Stimulated activated CD8-positive, alpha-beta memory T cell treated with anti-CD3 and anti-CD28 coated beads, Interleukin-7, amount 100 ng/mL, for 1 hour (primary cell): Measurements from ENCODE around the gene CDKN2B-AS1.

Source experiments
- DNase-seq, 2 donors: peaks; one replicate each; pipeline ENCODE4 v3.0.0-alpha.2; 2020; ENCODE audit warnings: low read depth in 2 of 2

The CDKN2B-AS1 gene

GRCh38 chr9:22117511-22118384 lies 123.2 kb downstream of the CDKN2B-AS1 start:
- DNase-seq = no peak

- DNase-seq = no peak
Measured at GRCh38 chr9:22118810-22119521, 124.4 kb downstream of the CDKN2B-AS1 start.

GRCh38 chr9:22119522-22120158 lies 125.0 kb downstream of the CDKN2B-AS1 start:
- DNase-seq = no peak

- no peak for DNase-seq
Measured at GRCh38 chr9:22120159-22120549, 125.6 kb downstream of the CDKN2B-AS1 start.

GRCh38 chr9:22120595-22120994 lies 126.0 kb downstream of the CDKN2B-AS1 start:
- DNase-seq = no peak

GRCh38 chr9:22124263-22125011 lies 129.8 kb downstream of the CDKN2B-AS1 start:
- no peak for DNase-seq

GRCh38 chr9:22129133-22129532 lies 134.5 kb downstream of the CDKN2B-AS1 start:
- DNase-seq = no peak

GRCh38 chr9:22129633-22130032 lies 135.0 kb downstream of the CDKN2B-AS1 start:
- DNase-seq = no peak

- no peak for DNase-seq
Measured at GRCh38 chr9:22131817-22132216, 137.2 kb downstream of the CDKN2B-AS1 start.

- DNase-seq = no peak
Measured at GRCh38 chr9:22134390-22134789, 139.8 kb downstream of the CDKN2B-AS1 start.

- no peak for DNase-seq
Measured at GRCh38 chr9:22136461-22137096, 142.0 kb downstream of the CDKN2B-AS1 start.

GRCh38 chr9:22138956-22139660 lies 144.5 kb downstream of the CDKN2B-AS1 start:
- DNase-seq = no peak

GRCh38 chr9:22141908-22142307 lies 147.3 kb downstream of the CDKN2B-AS1 start:
- DNase-seq = no peak

- no peak for DNase-seq
Measured at GRCh38 chr9:22142671-22143070, 148.1 kb downstream of the CDKN2B-AS1 start.

- no peak for DNase-seq
Measured at GRCh38 chr9:22143799-22144625, 149.4 kb downstream of the CDKN2B-AS1 start.

- DNase-seq = no peak
Measured at GRCh38 chr9:22146604-22147003, 152.0 kb downstream of the CDKN2B-AS1 start.

- DNase-seq = no peak
Measured at GRCh38 chr9:22147813-22148527, 153.4 kb downstream of the CDKN2B-AS1 start.

GRCh38 chr9:22148528-22148875 lies 153.9 kb downstream of the CDKN2B-AS1 start:
- no peak for DNase-seq
